Upper lobe of left lung (tissue), 6 donors: Measurements from ENCODE around the gene HS3ST2. TPM values are rescaled to one million over a fixed set of nuclear protein-coding genes. Genes with fewer than 3 reads are reported as not detected.
"Not testable (repeated sequence)": the region's sequence is repeated elsewhere in the genome, so short reads cannot be mapped to it uniquely, and the experiment has no call there.

Experiments
- ATAC-seq, 2 donors: fragments of 200-7000 bp; cut with Tn5 transposase; one replicate each; pipeline ENCODE4 v1.9.1; 2022; ENCODE audit warnings: mild to moderate bottlenecking in 2 of 2, moderate library complexity in 2 of 2; ENCODE audit not compliant: low FRiP score in 2 of 2
- DNase-seq, 2 donors: peaks; one replicate each; pipeline ENCODE4 v3.0.0-alpha.2; 2019 to 2020
- H3K27ac ChIP-seq, 4 donors: fragments of 200-600 bp; sonication (generic); one replicate each; pipeline ENCODE4 v1.5.1; 2016 to 2019
- H3K27me3 ChIP-seq, 4 donors: fragments of 200-600 bp; sonication (generic); one replicate each; pipeline ENCODE4 v1.5.1; 2017 to 2019
- H3K36me3 ChIP-seq, 4 donors: fragments of 200-600 bp; sonication (generic); one replicate each; pipeline ENCODE4 v1.5.1; 2016 to 2019
- H3K4me1 ChIP-seq, 4 donors: fragments of 200-600 bp; sonication (generic); one replicate each; pipeline ENCODE4 v1.5.1; 2018 to 2019
- H3K4me3 ChIP-seq, 4 donors: fragments of 200-600 bp; sonication (generic); one replicate each; pipeline ENCODE4 v1.5.1; 2017 to 2019; ENCODE audit warnings: mild to moderate bottlenecking in 2 of 4, moderate library complexity in 1 of 4
- H3K9me3 ChIP-seq, 4 donors: fragments of 200-600 bp; sonication (generic); one replicate each; pipeline ENCODE4 v1.5.1; 2018 to 2019
- EP300 ChIP-seq, 4 donors: sonication (generic); formaldehyde crosslinking; IDR thresholded peaks; one replicate each; pipeline ENCODE4 v1.5.1; 2017; ENCODE audit warnings: antibody characterized with exemption in 4 of 4, control low read depth in 2 of 4
- POLR2A ChIP-seq, 4 donors: fragments of 450-650 bp; IDR thresholded peaks; one replicate each; pipeline ENCODE4 v1.5.1; 2016 to 2017; ENCODE audit warnings: antibody characterized with exemption in 4 of 4, mild to moderate bottlenecking in 2 of 4
- POLR2AphosphoS5 ChIP-seq, 2 donors: sonication (generic); formaldehyde crosslinking; IDR thresholded peaks; one replicate each; pipeline ENCODE4 v1.5.1; 2017; ENCODE audit warnings: antibody characterized with exemption in 2 of 2
- WGBS, 2 donors: methylation state at CpG; one replicate each; pipeline ENCODE4 v1.1.5; 2017 to 2018; 5-methylcytosine and 5-hydroxymethylcytosine counted together
- total RNA-seq, 6 donors: library from RNA; depleted of rRNA in 4 of 6; stranded (reverse); fragments of >200 nt in 4 of 6; gene quantifications; one replicate each; pipeline versions ENCODE4 v1.1.0 to v1.2.1, GENCODE V29; 2016 to 2021
- TF ChIP-seq, protein P1 (sequence below), 6 experiments: fragments of 450-650 bp in 4 of 6; fragments of 200-600 bp in 2 of 6; sonication (generic) in 2 of 6; IDR thresholded peaks; one replicate each; pipeline ENCODE4 v1.5.1; 2016 to 2019; ENCODE audit warnings: antibody characterized with exemption in 6 of 6
- donor health status: DM: no; HTN: no; CAD: no; lungs with moderate emphysema.
- donor health status: DM: no; HTN: yes; CAD: no; lungs with severe emphysema.

Gene HS3ST2
- total RNA-seq, 6 donors from 2014 or later, result 2.8 to 18.9 (median 5.6) TPM

- TF ChIP-seq EP300 (IDR thresholded peaks at IDR 0.05), result no peak
- no peak for TF ChIP-seq POLR2AphosphoS5 (IDR thresholded peaks at IDR 0.05)
- TF ChIP-seq, protein P1, sequence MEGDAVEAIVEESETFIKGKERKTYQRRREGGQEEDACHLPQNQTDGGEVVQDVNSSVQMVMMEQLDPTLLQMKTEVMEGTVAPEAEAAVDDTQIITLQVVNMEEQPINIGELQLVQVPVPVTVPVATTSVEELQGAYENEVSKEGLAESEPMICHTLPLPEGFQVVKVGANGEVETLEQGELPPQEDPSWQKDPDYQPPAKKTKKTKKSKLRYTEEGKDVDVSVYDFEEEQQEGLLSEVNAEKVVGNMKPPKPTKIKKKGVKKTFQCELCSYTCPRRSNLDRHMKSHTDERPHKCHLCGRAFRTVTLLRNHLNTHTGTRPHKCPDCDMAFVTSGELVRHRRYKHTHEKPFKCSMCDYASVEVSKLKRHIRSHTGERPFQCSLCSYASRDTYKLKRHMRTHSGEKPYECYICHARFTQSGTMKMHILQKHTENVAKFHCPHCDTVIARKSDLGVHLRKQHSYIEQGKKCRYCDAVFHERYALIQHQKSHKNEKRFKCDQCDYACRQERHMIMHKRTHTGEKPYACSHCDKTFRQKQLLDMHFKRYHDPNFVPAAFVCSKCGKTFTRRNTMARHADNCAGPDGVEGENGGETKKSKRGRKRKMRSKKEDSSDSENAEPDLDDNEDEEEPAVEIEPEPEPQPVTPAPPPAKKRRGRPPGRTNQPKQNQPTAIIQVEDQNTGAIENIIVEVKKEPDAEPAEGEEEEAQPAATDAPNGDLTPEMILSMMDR (IDR thresholded peaks at IDR 0.05), result no peak
- TF ChIP-seq POLR2A (IDR thresholded peaks at IDR 0.05), result no peak
- ATAC-seq (no peak), DNase-seq (no peak)
- Histone ChIP-seq H3K4me1 (no peaks in the 10 kb centered on the region), H3K9me3 (no peaks in the 10 kb centered on the region), H3K27ac (no peak overlapping the region), H3K36me3 (no peaks in the 10 kb centered on the region), H3K4me3 (no peak overlapping the region), H3K27me3 (no peaks in the 10 kb centered on the region)
- WGBS, 2 donors, result 53 to 60% methylated on average over 4 of the region's 4 CpGs
Measured at GRCh38 chr16:22888791-22889190, 74.8 kb downstream of the HS3ST2 start.

- no peak for ATAC-seq
- Histone ChIP-seq H3K27me3 (no peaks in the 10 kb centered on the region), H3K27ac (no peak overlapping the region), H3K36me3 (no peaks in the 10 kb centered on the region), H3K4me1 (no peaks in the 10 kb centered on the region), H3K9me3 (no peaks in the 10 kb centered on the region), H3K4me3 (no peak overlapping the region)
- DNase-seq, result no peak
- WGBS, 2 donors, result 80 to 81% methylated on average over 7 of the region's 7 CpGs
- no peak for TF ChIP-seq EP300 (IDR thresholded peaks at IDR 0.05)
- TF ChIP-seq POLR2AphosphoS5 (IDR thresholded peaks at IDR 0.05), result no peak
- TF ChIP-seq, protein P1 (IDR thresholded peaks at IDR 0.05), result no peak
- TF ChIP-seq POLR2A (IDR thresholded peaks at IDR 0.05), result no peak
Measured at GRCh38 chr16:22890976-22891375, 77.0 kb downstream of the HS3ST2 start.

- no peak for ATAC-seq
- H3K27me3 ChIP-seq, result no peaks in the 10 kb centered on the region
- 55 to 85% methylated on average over 1 of the region's 1 CpG for WGBS, 2 donors
- TF ChIP-seq, protein P1 (IDR thresholded peaks at IDR 0.05), result no peak
- TF ChIP-seq POLR2A (IDR thresholded peaks at IDR 0.05) (no peak), EP300 (IDR thresholded peaks at IDR 0.05) (no peak), POLR2AphosphoS5 (IDR thresholded peaks at IDR 0.05) (no peak)
- H3K36me3 ChIP-seq, result no peaks in the 10 kb centered on the region
- DNase-seq, result no peak
- no peak overlapping the region for H3K4me3 ChIP-seq
- no peak overlapping the region for H3K27ac ChIP-seq
- peaks cover 3 to 9% (median 5%) of the 10 kb centered on the region in 4 donors for H3K4me1 ChIP-seq
- no peaks in the 10 kb centered on the region for H3K9me3 ChIP-seq
Measured at GRCh38 chr16:22897184-22897583, 83.2 kb downstream of the HS3ST2 start.

GRCh38 chr16:22898131-22898530, 84.2 kb downstream of the HS3ST2 start:
- Histone ChIP-seq H3K4me3 (no peak overlapping the region), H3K36me3 (no peaks in the 10 kb centered on the region), H3K4me1 (peaks cover 3 to 9% (median 5%) of the 10 kb centered on the region in 4 donors), H3K27me3 (no peaks in the 10 kb centered on the region), H3K27ac (no peak overlapping the region), H3K9me3 (no peaks in the 10 kb centered on the region)
- no peak for ATAC-seq
- DNase-seq, result no peak
- TF ChIP-seq, protein P1 (IDR thresholded peaks at IDR 0.05), result no peak
- no peak for TF ChIP-seq POLR2AphosphoS5 (IDR thresholded peaks at IDR 0.05)
- no peak for TF ChIP-seq POLR2A (IDR thresholded peaks at IDR 0.05)
- no peak for TF ChIP-seq EP300 (IDR thresholded peaks at IDR 0.05)

DNA sequence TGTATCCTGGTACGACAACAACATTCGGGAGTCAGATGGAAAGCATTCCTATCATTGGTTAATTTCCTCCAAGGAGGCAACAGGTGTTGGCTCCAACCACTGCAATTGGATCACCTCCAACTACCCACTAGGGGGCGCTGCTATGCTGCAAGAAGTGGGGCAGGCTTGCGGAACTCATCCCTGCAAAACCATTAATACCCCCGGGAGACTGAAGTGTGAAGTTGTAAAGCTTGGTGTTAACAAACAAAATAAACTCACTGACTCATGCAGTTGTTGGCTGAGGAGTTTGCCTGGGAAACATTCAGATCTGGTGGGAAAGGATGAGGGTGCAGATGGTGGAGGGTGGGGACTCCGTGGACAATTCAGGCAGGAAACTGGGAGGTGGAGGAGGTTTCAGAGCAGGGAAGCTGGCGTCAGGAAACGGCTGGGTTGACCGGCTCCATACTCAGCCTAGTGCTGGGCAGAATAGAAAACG, 84.9 kb downstream of the HS3ST2 start:
- H3K4me1 ChIP-seq, result peaks cover 3 to 9% (median 5%) of the 10 kb centered on the region in 4 donors
- H3K9me3 ChIP-seq, result no peaks in the 10 kb centered on the region
- TF ChIP-seq, protein P1 (IDR thresholded peaks at IDR 0.05), result peak; percentile 60 to 78 (median 69)
- TF ChIP-seq POLR2AphosphoS5 (IDR thresholded peaks at IDR 0.05), result no peak
- H3K27me3 ChIP-seq, result no peaks in the 10 kb centered on the region
- 1 to 3% methylated on average over 6 to 10 of the region's 10 CpGs for WGBS, 2 donors
- H3K36me3 ChIP-seq, result no peaks in the 10 kb centered on the region
- H3K4me3 ChIP-seq, result no peak overlapping the region
- ATAC-seq, result peak; percentile 76 to 78
- DNase-seq, result peak in 1 of 2 donors; percentile 64
- H3K27ac ChIP-seq, result no peak overlapping the region

DNA sequence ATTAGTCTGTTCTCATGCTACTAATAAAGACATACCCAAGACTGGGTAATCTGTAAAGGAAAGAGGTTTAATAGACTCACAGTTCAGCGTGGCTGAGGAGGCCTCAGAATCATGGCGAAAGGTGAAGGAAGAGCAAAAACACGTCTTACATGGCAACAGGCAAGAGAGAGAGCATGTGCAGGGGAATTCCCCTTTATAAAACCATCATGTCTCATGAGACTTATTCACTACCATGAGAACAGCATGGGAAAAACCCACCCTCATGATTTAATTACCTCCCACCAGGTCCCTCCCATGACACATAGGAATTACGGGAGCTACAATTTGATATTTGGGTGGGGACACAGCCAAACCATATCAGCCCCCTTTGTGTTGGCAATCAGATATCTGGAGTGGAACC, 85.6 kb downstream of the HS3ST2 start:
- H3K4me1 ChIP-seq, H3K36me3 ChIP-seq, ATAC-seq, H3K4me3 ChIP-seq, H3K9me3 ChIP-seq, DNase-seq, H3K27me3 ChIP-seq, H3K27ac ChIP-seq: not testable (repeated sequence)
- WGBS, 2 donors, result 76 to 84% methylated on average over 4 of the region's 4 CpGs
